ENCODE data around the gene SV2B. TPM values are rescaled to one million over a fixed set of nuclear protein-coding genes. Genes with fewer than 3 reads are reported as not detected.

The SV2B gene
- total and polyA plus RNA-seq, 2 donors (not counting 3 experiments of a cell fraction or from before 2014, with no cell fraction given) = not detected

GRCh38 chr15:91184441-91184840, 84.4 kb downstream of the SV2B start:
- no peaks in the 10 kb centered on the region for H3K9me1 ChIP-seq (replicated peaks; ENCODE audit: control insufficient read depth, extremely low read depth, insufficient read depth, low read length)
- no TSS peak for BruUV-seq (replicated peaks)
- dilution Hi-C loops (cut with MboI; ENCODE audit: extremely low pct_ligation_motif_present, low sequenced_read_pairs) = no loop called here
- H4K20me1 ChIP-seq (replicated peaks; ENCODE audit: control insufficient read depth, extremely low read depth, insufficient read depth, low read length) = no peaks in the 10 kb centered on the region
- no peaks in the 10 kb centered on the region for H3K9me3 ChIP-seq (replicated peaks; ENCODE audit: control insufficient read depth, insufficient read depth, low read length)
- H3K4me2 ChIP-seq (ENCODE audit: insufficient read depth, low read length) = no peak overlapping the region
- FAIRE-seq = no peak
- intact Hi-C loops (cut with micrococcal nuclease) = no loop called here
- no peak for DNase-seq (ENCODE audit: low read depth, low spot score)
- H2AFZ ChIP-seq (ENCODE audit: low read depth, low read length) = no peak overlapping the region
- no peaks in the 10 kb centered on the region for H3K79me2 ChIP-seq (ENCODE audit: control insufficient read depth, insufficient read depth, low read length)
- H3K27ac ChIP-seq (ENCODE audit: insufficient read depth, low read depth, low read length) = no peak overlapping the region
- TF ChIP-seq JUN (IDR thresholded peaks at IDR 0.05; ENCODE audit: borderline replicate concordance, insufficient read depth, insufficient read length, low read depth) (no peak), FOS (IDR thresholded peaks at IDR 0.05; ENCODE audit: borderline replicate concordance, insufficient read depth, low read length) (no peak), MAX (IDR thresholded peaks at IDR 0.05; ENCODE audit: insufficient read depth, insufficient read length) (no peak), POLR2AphosphoS5 (IDR thresholded peaks at IDR 0.05; ENCODE audit: insufficient read depth, low read depth, low read length) (no peak), POLR2A (IDR thresholded peaks at IDR 0.05; ENCODE audit: low read depth, low read length) (no peak), CTCF (IDR thresholded peaks at IDR 0.05; ENCODE audit: extremely low read depth in 1 of 2, insufficient read depth in 1 of 2, low read depth in 1 of 2, low read length in 2 of 2) (no peak), EZH2 (IDR thresholded peaks at IDR 0.05; ENCODE audit: borderline replicate concordance, low read depth, low read length, severe bottlenecking) (no peak), MYC (IDR thresholded peaks at IDR 0.05; ENCODE audit: low read depth, low read length) (no peak)
- ChIA-PET POLR2A (no interaction called here), CTCF (no interaction called here)
- H3K27me3 ChIP-seq (ENCODE audit: control insufficient read depth in 2 of 2, insufficient read depth in 2 of 2, low read length in 2 of 2) = no peaks in the 10 kb centered on the region
- H3K9ac ChIP-seq (replicated peaks; ENCODE audit: extremely low read depth, insufficient read depth, low read length) = no peak overlapping the region
- H3K36me3 ChIP-seq (ENCODE audit: control insufficient read depth in 2 of 2, extremely low read depth in 1 of 2, insufficient read depth in 2 of 2, low read length in 2 of 2) = no peaks in the 10 kb centered on the region
- H3K4me1 ChIP-seq (ENCODE audit: control insufficient read depth, extremely low read depth, insufficient read depth, low read length) = no peaks in the 10 kb centered on the region
- no peak overlapping the region for H3K4me3 ChIP-seq (replicated peaks in 1 of 3; ENCODE audit: insufficient read depth in 1 of 3, low read depth in 1 of 3, low read length in 3 of 3)
